Activated CD4-positive, alpha-beta T cell treated with anti-CD3 and anti-CD28 coated beads, Interleukin-2, amount 10 ng/mL, durations not matched to agents 7 days and 5 days (primary cell): ENCODE data around the gene LRSAM1. TPM values are rescaled to one million over a fixed set of nuclear protein-coding genes. Genes with fewer than 3 reads are reported as not detected.

Experiments
- CTCF ChIA-PET: fragments of 350-600 bp; sonication (Branson Sonifier 250); formaldehyde crosslinking; loops from one replicate; lab custom pipeline; 2021; ENCODE audit warnings: antibody characterized with exemption; lab: Charles Lee
- POLR2A ChIA-PET: fragments of 350-600 bp; sonication (Branson Sonifier 250); formaldehyde crosslinking; loops from one replicate; lab custom pipeline; 2021; ENCODE audit warnings: antibody characterized with exemption; lab: Charles Lee
- DNase-seq: peaks from one replicate; pipeline ENCODE4 v3.0.0-alpha.2; 2020
- H3K27ac Mint-ChIP-seq: one replicate; pipeline ENCODE4 v1.8.0; 2021; ENCODE audit warnings: mild to moderate bottlenecking, moderate library complexity, mixed read lengths
- H3K27me3 Mint-ChIP-seq: one replicate; pipeline ENCODE4 v1.8.0; 2021; ENCODE audit warnings: mixed read lengths
- H3K36me3 Mint-ChIP-seq: one replicate; pipeline ENCODE4 v1.8.0; 2021; ENCODE audit warnings: low read depth, mixed read lengths
- H3K4me1 Mint-ChIP-seq: one replicate; pipeline ENCODE4 v1.8.0; 2021; ENCODE audit warnings: mixed read lengths
- H3K4me3 Mint-ChIP-seq: one replicate; pipeline ENCODE4 v1.8.0; 2021; ENCODE audit warnings: mild to moderate bottlenecking, moderate library complexity, mixed read lengths
- H3K9me3 Mint-ChIP-seq: one replicate; pipeline ENCODE4 v1.8.0; 2021; ENCODE audit warnings: mixed read lengths
- total RNA-seq, 2 experiments: library from RNA; stranded (reverse); gene quantifications; one replicate each; pipeline ENCODE4 v1.2.3, GENCODE V29; 2021

The LRSAM1 gene
- total RNA-seq, 2 experiments from 2014 or later = 13.3 to 13.6 TPM

GRCh38 chr9:127539982-127540663 lies 88.8 kb downstream of the LRSAM1 start:
- ChIA-PET CTCF (interaction anchor here (0.5 to 0.8 kb wide), 2 partner anchors 44 to 67 kb away, joined by 3 read pairs; no protein-coding TSS in a partner anchor), POLR2A (no interaction called here)
- H3K4me1 Mint-ChIP-seq = peaks cover 5% of the 10 kb centered on the region
- H3K27ac Mint-ChIP-seq = no peak overlapping the region
- no peaks in the 10 kb centered on the region for H3K36me3 Mint-ChIP-seq
- H3K9me3 Mint-ChIP-seq = no peaks in the 10 kb centered on the region
- H3K27me3 Mint-ChIP-seq = no peaks in the 10 kb centered on the region
- no peak for DNase-seq
- no peak overlapping the region for H3K4me3 Mint-ChIP-seq

GRCh38 chr9:127540664-127541041 lies 89.3 kb downstream of the LRSAM1 start:
- DNase-seq = no peak
- Mint-ChIP-seq H3K27me3 (no peaks in the 10 kb centered on the region), H3K4me1 (peaks cover 9% of the 10 kb centered on the region), H3K9me3 (no peaks in the 10 kb centered on the region), H3K27ac (no peak overlapping the region), H3K4me3 (no peak overlapping the region), H3K36me3 (no peaks in the 10 kb centered on the region)
- POLR2A ChIA-PET = no interaction called here
- CTCF ChIA-PET = no interaction called here

GRCh38 chr9:127541176-127541575 lies 89.9 kb downstream of the LRSAM1 start:
- POLR2A ChIA-PET = no interaction called here

GRCh38 chr9:127541865-127542264 lies 90.6 kb downstream of the LRSAM1 start:
- CTCF ChIA-PET = no interaction called here
- no peak overlapping the region for H3K4me3 Mint-ChIP-seq
- no peaks in the 10 kb centered on the region for H3K36me3 Mint-ChIP-seq
- POLR2A ChIA-PET = no interaction called here
- no peak for DNase-seq
- H3K27me3 Mint-ChIP-seq = no peaks in the 10 kb centered on the region
- H3K27ac Mint-ChIP-seq = no peak overlapping the region
- no peaks in the 10 kb centered on the region for H3K9me3 Mint-ChIP-seq
- H3K4me1 Mint-ChIP-seq = peaks cover 15% of the 10 kb centered on the region

More at GRCh38 chr9:127541176-127541575, 89.9 kb downstream of the LRSAM1 start:
- H3K27ac Mint-ChIP-seq = no peak overlapping the region
- no peak overlapping the region for H3K4me3 Mint-ChIP-seq
- no peaks in the 10 kb centered on the region for H3K9me3 Mint-ChIP-seq
- no peaks in the 10 kb centered on the region for H3K27me3 Mint-ChIP-seq
- no peak for DNase-seq
- CTCF ChIA-PET = no interaction called here
- H3K4me1 Mint-ChIP-seq = peaks cover 11% of the 10 kb centered on the region
- H3K36me3 Mint-ChIP-seq = no peaks in the 10 kb centered on the region

- H3K9me3 Mint-ChIP-seq = no peaks in the 10 kb centered on the region
- no peaks in the 10 kb centered on the region for H3K27me3 Mint-ChIP-seq
- ChIA-PET CTCF (interaction anchor here (1.2 to 1.9 kb wide), 2 partner anchors 8 to 14 kb away, joined by 3 to 4 read pairs; no protein-coding TSS in a partner anchor), POLR2A (no interaction called here)
- no peak overlapping the region for H3K4me3 Mint-ChIP-seq
- DNase-seq = no peak
- H3K36me3 Mint-ChIP-seq = peaks cover 1% of the 10 kb centered on the region
- H3K27ac Mint-ChIP-seq = no peak overlapping the region
- peaks cover 15% of the 10 kb centered on the region for H3K4me1 Mint-ChIP-seq
These were observed 91.9 kb downstream of the LRSAM1 start for GRCh38 chr9:127543221-127543620.

GRCh38 chr9:127543973-127544533 lies 92.7 kb downstream of the LRSAM1 start:
- H3K27ac Mint-ChIP-seq = no peak overlapping the region
- ChIA-PET CTCF (interaction anchor here (1.2 to 1.9 kb wide), 2 partner anchors 9 to 13 kb away, joined by 3 to 4 read pairs; no protein-coding TSS in a partner anchor), POLR2A (no interaction called here)
- no peaks in the 10 kb centered on the region for H3K9me3 Mint-ChIP-seq
- peaks cover 17% of the 10 kb centered on the region for H3K4me1 Mint-ChIP-seq
- peaks cover 1% of the 10 kb centered on the region for H3K36me3 Mint-ChIP-seq
- H3K27me3 Mint-ChIP-seq = no peaks in the 10 kb centered on the region
- DNase-seq = no peak
- no peak overlapping the region for H3K4me3 Mint-ChIP-seq

- no peaks in the 10 kb centered on the region for H3K27me3 Mint-ChIP-seq
These were observed 94.2 kb downstream of the LRSAM1 start for GRCh38 chr9:127545196-127546124.

GRCh38 chr9:127546125-127546832 lies 95.0 kb downstream of the LRSAM1 start:
- Mint-ChIP-seq H3K9me3 (no peaks in the 10 kb centered on the region), H3K36me3 (peaks cover 8% of the 10 kb centered on the region), H3K27me3 (no peaks in the 10 kb centered on the region), H3K4me1 (peaks cover 25% of the 10 kb centered on the region), H3K27ac (peak overlapping the region; percentile 74), H3K4me3 (no peak overlapping the region)
- CTCF ChIA-PET = no interaction called here
- DNase-seq = no peak
- POLR2A ChIA-PET = no interaction called here

More at GRCh38 chr9:127545196-127546124, 94.2 kb downstream of the LRSAM1 start:
- Mint-ChIP-seq H3K9me3 (no peaks in the 10 kb centered on the region), H3K27ac (no peak overlapping the region), H3K4me1 (peaks cover 25% of the 10 kb centered on the region), H3K36me3 (peaks cover 8% of the 10 kb centered on the region), H3K4me3 (no peak overlapping the region)
- ChIA-PET CTCF (interaction anchor here (1.9 kb wide), 1 partner anchor 11 kb away, joined by 4 read pairs; no protein-coding TSS in a partner anchor), POLR2A (no interaction called here)
- no peak for DNase-seq

- Mint-ChIP-seq H3K4me3 (no peak overlapping the region), H3K36me3 (peaks cover 8% of the 10 kb centered on the region), H3K4me1 (peaks cover 33% of the 10 kb centered on the region), H3K27me3 (no peaks in the 10 kb centered on the region), H3K9me3 (no peaks in the 10 kb centered on the region), H3K27ac (no peak overlapping the region)
- DNase-seq = no peak
- ChIA-PET POLR2A (no interaction called here), CTCF (interaction anchor here (1.0 kb wide), 1 partner anchor 13 kb away, joined by 3 read pairs; no protein-coding TSS in a partner anchor)
These were observed 97.1 kb downstream of the LRSAM1 start for GRCh38 chr9:127548352-127548881.

- Mint-ChIP-seq H3K36me3 (peaks cover 11% of the 10 kb centered on the region), H3K27ac (no peak overlapping the region), H3K9me3 (no peaks in the 10 kb centered on the region), H3K4me1 (peaks cover 35% of the 10 kb centered on the region), H3K4me3 (no peak overlapping the region), H3K27me3 (peaks cover 2% of the 10 kb centered on the region)
- DNase-seq = no peak
- POLR2A ChIA-PET = no interaction called here
- CTCF ChIA-PET = no interaction called here
These were observed 97.9 kb downstream of the LRSAM1 start for GRCh38 chr9:127549218-127549617.

- POLR2A ChIA-PET = no interaction called here
- DNase-seq = no peak
These were observed 98.4 kb downstream of the LRSAM1 start for GRCh38 chr9:127549751-127550150.

GRCh38 chr9:127550282-127550681 lies 99.0 kb downstream of the LRSAM1 start:
- Mint-ChIP-seq H3K36me3 (peaks cover 12% of the 10 kb centered on the region), H3K27me3 (peaks cover 2% of the 10 kb centered on the region), H3K9me3 (no peaks in the 10 kb centered on the region), H3K4me3 (no peak overlapping the region), H3K27ac (no peak overlapping the region), H3K4me1 (peaks cover 38% of the 10 kb centered on the region)
- DNase-seq = no peak
- CTCF ChIA-PET = no interaction called here
- POLR2A ChIA-PET = no interaction called here

More at GRCh38 chr9:127549751-127550150, 98.4 kb downstream of the LRSAM1 start:
- Mint-ChIP-seq H3K36me3 (peaks cover 12% of the 10 kb centered on the region), H3K27me3 (peaks cover 2% of the 10 kb centered on the region), H3K4me3 (no peak overlapping the region), H3K27ac (no peak overlapping the region), H3K4me1 (peaks cover 37% of the 10 kb centered on the region), H3K9me3 (no peaks in the 10 kb centered on the region)
- CTCF ChIA-PET = no interaction called here
